ENCODE data around the gene BTG2.

GRCh38 chr1:203288400-203288799 lies 16.9 kb upstream of the BTG2 start:
- TF ChIP-seq, protein P1, sequence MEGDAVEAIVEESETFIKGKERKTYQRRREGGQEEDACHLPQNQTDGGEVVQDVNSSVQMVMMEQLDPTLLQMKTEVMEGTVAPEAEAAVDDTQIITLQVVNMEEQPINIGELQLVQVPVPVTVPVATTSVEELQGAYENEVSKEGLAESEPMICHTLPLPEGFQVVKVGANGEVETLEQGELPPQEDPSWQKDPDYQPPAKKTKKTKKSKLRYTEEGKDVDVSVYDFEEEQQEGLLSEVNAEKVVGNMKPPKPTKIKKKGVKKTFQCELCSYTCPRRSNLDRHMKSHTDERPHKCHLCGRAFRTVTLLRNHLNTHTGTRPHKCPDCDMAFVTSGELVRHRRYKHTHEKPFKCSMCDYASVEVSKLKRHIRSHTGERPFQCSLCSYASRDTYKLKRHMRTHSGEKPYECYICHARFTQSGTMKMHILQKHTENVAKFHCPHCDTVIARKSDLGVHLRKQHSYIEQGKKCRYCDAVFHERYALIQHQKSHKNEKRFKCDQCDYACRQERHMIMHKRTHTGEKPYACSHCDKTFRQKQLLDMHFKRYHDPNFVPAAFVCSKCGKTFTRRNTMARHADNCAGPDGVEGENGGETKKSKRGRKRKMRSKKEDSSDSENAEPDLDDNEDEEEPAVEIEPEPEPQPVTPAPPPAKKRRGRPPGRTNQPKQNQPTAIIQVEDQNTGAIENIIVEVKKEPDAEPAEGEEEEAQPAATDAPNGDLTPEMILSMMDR (IDR thresholded peaks at IDR 0.05; ENCODE audit: insufficient read depth, low read length, poor library complexity, severe bottlenecking): no peak
- TF ChIP-seq EZH2phosphoT487 (conservative IDR thresholded peaks at IDR 0.05; ENCODE audit: low read length): no peak
